Ovary (tissue), 9 donors: ENCODE results near the gene PSMA6. TPM values are rescaled to one million over a fixed set of nuclear protein-coding genes. Genes with fewer than 3 reads are reported as not detected.
"Not testable (repeated sequence)": the region's sequence is repeated elsewhere in the genome, so short reads cannot be mapped to it uniquely, and the experiment has no call there.

Experiments used
- DNase-seq, 5 donors: peaks; one replicate each; pipeline ENCODE4 v3.0.0-alpha.2; 2019 to 2020
- H3K27ac ChIP-seq, 2 donors: fragments of 200-600 bp; one replicate each; pipeline versions ENCODE4 v1.5.1 to v1.8.0; 2019 to 2022
- H3K27me3 ChIP-seq: fragments of 200-600 bp; one replicate; pipeline ENCODE4 v1.8.0; 2022
- H3K36me3 ChIP-seq: fragments of 200-600 bp; sonication (generic); one replicate; pipeline ENCODE4 v1.5.1; 2019
- H3K4me1 ChIP-seq: one replicate; pipeline ENCODE4 v1.8.1; 2013; ENCODE audit warnings: mild to moderate bottlenecking, moderate library complexity; ENCODE audit not compliant: insufficient read depth
- H3K4me3 ChIP-seq: fragments of 200-600 bp; sonication (generic); one replicate; pipeline ENCODE4 v1.5.1; 2017
- H3K9me3 ChIP-seq, 2 donors: fragments of 200-600 bp in 1 of 2; sonication (generic) in 1 of 2; one replicate each; pipeline versions ENCODE4 v1.5.1 to v1.8.1; 2013 to 2019; ENCODE audit warnings: mild to moderate bottlenecking in 1 of 2, moderate library complexity in 1 of 2
- CTCF ChIP-seq, 3 donors: fragments of 450-650 bp in 2 of 3; fragments of 200-600 bp in 1 of 3; IDR thresholded peaks; one replicate each; pipeline versions ENCODE4 v1.5.1 to v1.8.0; 2016 to 2022; ENCODE audit warnings: antibody characterized with exemption in 3 of 3, mild to moderate bottlenecking in 1 of 3
- EP300 ChIP-seq: sonication (generic); formaldehyde crosslinking; IDR thresholded peaks from one replicate; pipeline ENCODE4 v1.6.1; 2017; ENCODE audit warnings: antibody characterized with exemption
- POLR2A ChIP-seq: fragments of 450-650 bp; IDR thresholded peaks from one replicate; pipeline ENCODE4 v1.6.1; 2017; ENCODE audit warnings: antibody characterized with exemption, mild to moderate bottlenecking, moderate library complexity
- WGBS, 3 donors: extraction: QIAGEN DNeasy Blood & Tissue Kit in 1 of 3; methylation state at CpG; one replicate each; pipeline versions ENCODE4 v1.1.5 to v1.1.7; 2013 to 2017; 5-methylcytosine and 5-hydroxymethylcytosine counted together
- intact Hi-C, 4 donors: fragments of 100-400 bp; cut with DNase I; formaldehyde crosslinking; loops; one replicate each; pipeline versions ENCODE4 v1.11.0 to v1.15.1; 2022 to 2023
- polyA plus RNA-seq, 2 donors: library from polyadenylated mRNA; stranded (reverse); fragments of 200-250 nt in 1 of 2; fragments of 350-450 nt in 1 of 2; fragmentation: Illumina TruSeq in 1 of 2; extraction: RNeasy Lipid Tissue Mini Kit (QIAGEN cat#74804) in 1 of 2; gene quantifications; one replicate each; pipeline ENCODE4 v1.2.3, GENCODE V29; 2013 to 2014
- total RNA-seq, 7 donors: library from RNA; depleted of rRNA in 2 of 7; stranded (reverse); fragments of >200 nt in 2 of 7; fragmentation: NEBNext Ultra II Directional in 3 of 7; extraction: Animal tissue kit (Norgen Biotek cat#: 25700) in 3 of 7; gene quantifications; one replicate each; pipeline versions ENCODE4 v1.1.0 to v1.2.4, GENCODE V29; 2016 to 2023
- donor health status: DM: no; HTN: no; CAD: no; lungs with moderate emphysema.
- donor health status: DM: no; HTN: no; CAD: no.
- donor health status: Bipolar disorder and iron deficiency.
- donor health status: DM: yes; HTN: yes; CAD: no.
- donor health status: DM: no; HTN: no; CAD: no.
- donor health status: DM: yes; HTN: yes; CAD: no.

The PSMA6 gene
- total and polyA plus RNA-seq, 9 donors: 85.2 to 157 (median 102) TPM

- no peaks in the 10 kb centered on the region for H3K36me3 ChIP-seq
- no peaks in the 10 kb centered on the region for H3K27me3 ChIP-seq
- no peaks in the 10 kb centered on the region for H3K9me3 ChIP-seq
- H3K4me3 ChIP-seq: no peak overlapping the region
- H3K27ac ChIP-seq: peak overlapping the region; percentile 34 to 82
- TF ChIP-seq POLR2A: no peak
- TF ChIP-seq CTCF (IDR thresholded peaks at IDR 0.05): no peak
- no peak for TF ChIP-seq EP300
- peaks cover 29% of the 10 kb centered on the region for H3K4me1 ChIP-seq
- WGBS, 3 donors: 90 to 94% (median 93%) methylated on average over 15 of the region's 15 CpGs
- intact Hi-C loops: loop anchor here in 1 of 4 donors (10.0 kb wide), 1 partner anchor 119 kb away; no protein-coding TSS in a partner anchor
- DNase-seq: peak in 2 of 5 donors; percentile 20 to 44
Measured at GRCh38 chr14:35333797-35334743, 41.9 kb downstream of the PSMA6 start.

GRCh38 chr14:35335388-35336092, 43.4 kb downstream of the PSMA6 start:
- Histone ChIP-seq H3K27me3 (no peaks in the 10 kb centered on the region), H3K36me3 (no peaks in the 10 kb centered on the region), H3K9me3 (no peaks in the 10 kb centered on the region), H3K4me1 (peaks cover 34% of the 10 kb centered on the region), H3K27ac (peak overlapping the region; percentile 50 to 82), H3K4me3 (no peak overlapping the region)
- DNase-seq: peak; percentile 60 to 83 (median 73)
- 59 to 83% (median 68%) methylated on average over 13 of the region's 13 CpGs for WGBS, 3 donors
- no peak for TF ChIP-seq EP300
- no peak for TF ChIP-seq CTCF (IDR thresholded peaks at IDR 0.05)
- TF ChIP-seq POLR2A: no peak
- intact Hi-C loops: loop anchor here (1.0 to 10.0 kb wide), 6 partner anchors 49 to 121 kb away; partner anchors contain the start of gene NFKBIA (in 3 of the 4)

GRCh38 chr14:35336171-35336493, 44.0 kb downstream of the PSMA6 start:
- H3K4me3 ChIP-seq, DNase-seq, H3K36me3 ChIP-seq, H3K27me3 ChIP-seq, H3K9me3 ChIP-seq: not testable (repeated sequence)
- Histone ChIP-seq H3K4me1 (peaks cover 38% of the 10 kb centered on the region), H3K27ac (peak overlapping the region; percentile 50 to 82)
- 32 to 37% (median 33%) methylated on average over 3 of the region's 3 CpGs for WGBS, 3 donors
- intact Hi-C loops: loop anchor here (1.0 to 10.0 kb wide), 6 partner anchors 48 to 121 kb away; partner anchors contain the start of gene NFKBIA (in 3 of the 4)

- Histone ChIP-seq H3K36me3 (no peaks in the 10 kb centered on the region), H3K27me3 (no peaks in the 10 kb centered on the region), H3K27ac (peak overlapping the region; percentile 18 to 82), H3K4me3 (no peak overlapping the region), H3K9me3 (no peaks in the 10 kb centered on the region), H3K4me1 (peaks cover 37% of the 10 kb centered on the region)
- DNase-seq: peak; percentile 98 to 99 (median 98)
- 7 to 9% (median 9%) methylated on average over 27 to 28 of the region's 28 CpGs for WGBS, 3 donors
- intact Hi-C loops: loop anchor here (1.0 to 10.0 kb wide), 6 partner anchors 48 to 122 kb away; partner anchors contain the start of gene NFKBIA (in 3 of the 4)
- TF ChIP-seq EP300 (peak; percentile 69), POLR2A (peak; percentile 45), CTCF (IDR thresholded peaks at IDR 0.05) (no peak)
Measured at GRCh38 chr14:35336494-35337268, 44.5 kb downstream of the PSMA6 start.
